HG02678 (cell line): ENCODE measurements around the gene ST6GALNAC1.

ENCODE experiments used
- ATAC-seq: cut with Tn5 transposase; IDR thresholded peaks from one replicate; pipeline ENCODE4 v1.9.1; 2021; ENCODE audit warnings: mild to moderate bottlenecking, moderate library complexity; ENCODE audit not compliant: unreplicated experiment

ST6GALNAC1 gene

GRCh38 chr17:76584427-76585032 lies 59.0 kb downstream of the ST6GALNAC1 start:
- no peak for ATAC-seq

- ATAC-seq, result no peak
These were observed 60.9 kb downstream of the ST6GALNAC1 start for GRCh38 chr17:76582660-76583059.

- no peak for ATAC-seq
These were observed 62.0 kb downstream of the ST6GALNAC1 start for GRCh38 chr17:76581515-76581914.

GRCh38 chr17:76579281-76579680 lies 64.3 kb downstream of the ST6GALNAC1 start:
- no peak for ATAC-seq

- ATAC-seq, result no peak
These were observed 65.2 kb downstream of the ST6GALNAC1 start for GRCh38 chr17:76578376-76578775.

- ATAC-seq, result no peak
These were observed 65.7 kb downstream of the ST6GALNAC1 start for GRCh38 chr17:76577876-76578275.

GRCh38 chr17:76576189-76576588 lies 67.4 kb downstream of the ST6GALNAC1 start:
- no peak for ATAC-seq

GRCh38 chr17:76575570-76575969 lies 68.0 kb downstream of the ST6GALNAC1 start:
- ATAC-seq, result no peak
